Osteoblast (primary cell): ENCODE data around the gene PPTC7. TPM values are rescaled to one million over a fixed set of nuclear protein-coding genes. Genes with fewer than 3 reads are reported as not detected.
A peak's percentile ranks its signal among the peaks of the same experiment; 100 is the strongest.
"Not testable (repeated sequence)": the region's sequence is repeated elsewhere in the genome, so short reads cannot be mapped to it uniquely, and the experiment has no call there.

Experiments
- DNase-seq: peaks from one replicate; pipeline ENCODE4 v3.0.0; 2011; ENCODE audit warnings: low spot score, mixed read lengths; ENCODE audit not compliant: insufficient read length; ENCODE audit errors: missing footprints
- H2AFZ ChIP-seq: 2 replicates; pipeline ENCODE4 v1.6.0; 2011; ENCODE audit warnings: mild to moderate bottlenecking, low read length
- H3K27ac ChIP-seq: 2 replicates; pipeline ENCODE4 v1.5.1; 2011; ENCODE audit warnings: mild to moderate bottlenecking, low read depth, low read length, moderate library complexity
- H3K27me3 ChIP-seq: 2 replicates; pipeline ENCODE4 v1.6.0; 2012; ENCODE audit warnings: mild to moderate bottlenecking, control low read depth, inconsistent platforms, low read length, moderate library complexity; ENCODE audit not compliant: insufficient read depth
- H3K36me3 ChIP-seq: 2 replicates; pipeline ENCODE4 v1.5.1; 2011; ENCODE audit warnings: mild to moderate bottlenecking, low read length, control low read depth, moderate library complexity; ENCODE audit not compliant: insufficient read depth
- H3K4me1 ChIP-seq: 2 replicates; pipeline ENCODE4 v1.5.1; 2011; ENCODE audit warnings: mild to moderate bottlenecking, low read length, control low read depth, moderate library complexity; ENCODE audit not compliant: insufficient read depth
- H3K4me2 ChIP-seq: 2 replicates; pipeline ENCODE4 v1.6.0; 2011; ENCODE audit warnings: mild to moderate bottlenecking, low read length; ENCODE audit not compliant: insufficient read depth
- H3K4me3 ChIP-seq: fragments of 200-600 bp; sonication (generic); 3 replicates; pipeline ENCODE4 v1.5.1; 2012; ENCODE audit warnings: mild to moderate bottlenecking, low read length, inconsistent platforms; ENCODE audit not compliant: insufficient read depth
- H3K79me2 ChIP-seq: 2 replicates; pipeline ENCODE4 v1.6.0; 2012; ENCODE audit warnings: mild to moderate bottlenecking, low read length, control low read depth, inconsistent platforms; ENCODE audit not compliant: insufficient read depth
- H3K9me3 ChIP-seq: 2 replicates; pipeline ENCODE4 v1.5.1; 2011; ENCODE audit warnings: low read depth, low read length, control low read depth
- H4K20me1 ChIP-seq: 2 replicates; pipeline ENCODE4 v1.6.0; 2012; ENCODE audit warnings: mild to moderate bottlenecking, low read length, control low read depth; ENCODE audit not compliant: insufficient read depth
- CTCF ChIP-seq: IDR thresholded peaks from 2 replicates; pipeline ENCODE4 v1.5.1; 2011; ENCODE audit warnings: mild to moderate bottlenecking, low read depth, low read length, moderate library complexity; ENCODE audit errors: extremely low read depth
- total RNA-seq: library from RNA; depleted of rRNA; stranded (reverse); fragments of >200 nt; gene quantifications from 2 replicates; pipeline ENCODE4 v1.2.3, GENCODE V29; 2012

The PPTC7 gene
- total RNA-seq, 1 donor = 7.6 TPM

GRCh38 chr12:110532644-110533043, 50.5 kb downstream of the PPTC7 start:
- no peaks in the 10 kb centered on the region for H3K27me3 ChIP-seq

GRCh38 chr12:110531741-110532333, 51.3 kb downstream of the PPTC7 start:
- no peak overlapping the region for H3K4me2 ChIP-seq
- peaks cover 11% of the 10 kb centered on the region for H4K20me1 ChIP-seq
- H2AFZ ChIP-seq = no peak overlapping the region
- no peaks in the 10 kb centered on the region for H3K9me3 ChIP-seq
- H3K79me2 ChIP-seq = no peaks in the 10 kb centered on the region
- H3K27ac ChIP-seq = no peak overlapping the region
- H3K36me3 ChIP-seq = no peaks in the 10 kb centered on the region
- no peaks in the 10 kb centered on the region for H3K27me3 ChIP-seq
- H3K4me3 ChIP-seq = no peak overlapping the region
- no peak for TF ChIP-seq CTCF
- DNase-seq = peak; percentile 42
- H3K4me1 ChIP-seq = peaks cover 13% of the 10 kb centered on the region

More at GRCh38 chr12:110532644-110533043, 50.5 kb downstream of the PPTC7 start:
- Histone ChIP-seq H3K4me1 (peaks cover 16% of the 10 kb centered on the region), H2AFZ (no peak overlapping the region), H3K36me3 (peaks cover 1% of the 10 kb centered on the region), H3K79me2 (no peaks in the 10 kb centered on the region), H3K9me3 (no peaks in the 10 kb centered on the region), H3K27ac (no peak overlapping the region), H4K20me1 (peaks cover 14% of the 10 kb centered on the region), H3K4me2 (no peak overlapping the region), H3K4me3 (no peak overlapping the region)
- TF ChIP-seq CTCF = no peak
- no peak for DNase-seq

- Histone ChIP-seq H3K9me3 (no peaks in the 10 kb centered on the region), H3K27me3 (no peaks in the 10 kb centered on the region), H3K27ac (no peak overlapping the region), H3K4me2 (no peak overlapping the region), H3K79me2 (no peaks in the 10 kb centered on the region), H4K20me1 (peaks cover 11% of the 10 kb centered on the region), H3K4me1 (peaks cover 13% of the 10 kb centered on the region), H3K4me3 (no peak overlapping the region), H3K36me3 (no peaks in the 10 kb centered on the region), H2AFZ (no peak overlapping the region)
- no peak for TF ChIP-seq CTCF
- no peak for DNase-seq
Measured at GRCh38 chr12:110530511-110530910, 52.6 kb downstream of the PPTC7 start.

GRCh38 chr12:110528277-110528839, 54.8 kb downstream of the PPTC7 start:
- TF ChIP-seq CTCF = no peak
- H3K27me3 ChIP-seq = no peaks in the 10 kb centered on the region
- H3K4me3 ChIP-seq = no peak overlapping the region
- H3K9me3 ChIP-seq = no peaks in the 10 kb centered on the region
- H3K4me2 ChIP-seq = no peak overlapping the region
- peaks cover 11% of the 10 kb centered on the region for H4K20me1 ChIP-seq
- no peak overlapping the region for H2AFZ ChIP-seq
- peaks cover 13% of the 10 kb centered on the region for H3K4me1 ChIP-seq
- DNase-seq = no peak
- H3K79me2 ChIP-seq = no peaks in the 10 kb centered on the region
- H3K27ac ChIP-seq = no peak overlapping the region
- no peaks in the 10 kb centered on the region for H3K36me3 ChIP-seq

DNA sequence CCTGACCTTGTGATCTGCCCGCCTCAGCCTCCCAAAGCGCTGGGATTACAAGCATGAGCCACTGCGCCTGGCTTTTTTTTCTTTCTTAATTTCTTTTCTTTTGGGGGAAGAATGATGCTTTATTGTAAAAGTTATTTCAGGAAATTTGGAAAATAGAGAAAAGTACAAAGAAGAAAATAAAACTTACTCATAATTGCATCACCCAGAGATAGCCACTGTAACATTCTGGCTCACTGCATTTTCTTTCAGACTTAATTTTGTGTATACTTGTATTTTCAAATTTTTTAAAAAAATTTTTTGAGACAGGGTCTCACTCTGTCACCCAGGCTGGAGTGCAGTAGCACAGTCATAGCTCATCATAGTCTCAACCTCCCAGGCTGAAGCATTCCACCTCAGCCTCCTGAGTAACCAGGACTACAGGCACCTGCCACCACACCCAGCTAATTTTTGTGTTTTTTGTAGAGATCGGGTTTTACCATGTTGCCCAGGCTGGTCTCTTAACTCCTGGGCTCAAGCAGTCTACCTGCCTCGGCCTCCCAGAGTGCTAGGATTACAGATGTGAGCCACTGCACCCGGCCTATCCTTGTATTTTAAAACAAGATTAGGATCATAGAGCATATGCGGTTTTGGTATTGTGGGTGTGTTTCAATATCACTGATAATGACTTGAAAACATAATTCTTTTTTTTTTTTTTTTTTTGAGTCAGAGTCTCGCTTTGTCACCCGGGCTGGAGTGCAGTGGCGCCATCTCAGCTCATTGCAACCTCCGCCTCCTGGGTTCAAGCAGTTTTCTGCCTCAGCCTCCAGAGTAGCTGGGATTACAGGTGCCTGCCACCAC, 62.0 kb downstream of the PPTC7 start:
- not testable (repeated sequence) for H3K4me2 ChIP-seq, H3K9me3 ChIP-seq, H3K27ac ChIP-seq, H2AFZ ChIP-seq, H3K27me3 ChIP-seq, H3K4me1 ChIP-seq, H4K20me1 ChIP-seq, H3K4me3 ChIP-seq, DNase-seq, H3K36me3 ChIP-seq, H3K79me2 ChIP-seq
